Measurements from ENCODE around the gene INPP4A.

The INPP4A gene

GRCh38 chr2:98460573-98461497 lies 16.2 kb downstream of the INPP4A start:
- DNase-seq (ENCODE audit: extremely low read depth, low read depth), result no peak
- H3K4me3 ChIP-seq (replicated peaks; ENCODE audit: low read depth, low read length), result no peak overlapping the region
- TF ChIP-seq CTCF (IDR thresholded peaks at IDR 0.05; ENCODE audit: low read depth, low read length, missing control alignments), result no peak

- no peak overlapping the region for H3K4me3 ChIP-seq (replicated peaks; ENCODE audit: low read depth, low read length)
- TF ChIP-seq CTCF (IDR thresholded peaks at IDR 0.05; ENCODE audit: low read depth, low read length, missing control alignments), result no peak
- no peak for DNase-seq (ENCODE audit: extremely low read depth, low read depth)
Observed at GRCh38 chr2:98461498-98462049, 16.9 kb downstream of the INPP4A start.

- H3K4me3 ChIP-seq (replicated peaks; ENCODE audit: low read depth, low read length), result no peak overlapping the region
- no peak for DNase-seq (ENCODE audit: extremely low read depth, low read depth)
- TF ChIP-seq CTCF (IDR thresholded peaks at IDR 0.05; ENCODE audit: low read depth, low read length, missing control alignments), result no peak
Observed at GRCh38 chr2:98463081-98463481, 18.4 kb downstream of the INPP4A start.

- DNase-seq (ENCODE audit: extremely low read depth, low read depth), result no peak
- H3K4me3 ChIP-seq (replicated peaks; ENCODE audit: low read depth, low read length), result no peak overlapping the region
- TF ChIP-seq CTCF (IDR thresholded peaks at IDR 0.05; ENCODE audit: low read depth, low read length, missing control alignments), result no peak
Observed at GRCh38 chr2:98463551-98463971, 18.9 kb downstream of the INPP4A start.

GRCh38 chr2:98463988-98464771 lies 19.5 kb downstream of the INPP4A start:
- no peak for TF ChIP-seq CTCF (IDR thresholded peaks at IDR 0.05; ENCODE audit: low read depth, low read length, missing control alignments)
- no peak overlapping the region for H3K4me3 ChIP-seq (replicated peaks; ENCODE audit: low read depth, low read length)
- DNase-seq (ENCODE audit: extremely low read depth, low read depth), result no peak

GRCh38 chr2:98464772-98465310 lies 20.2 kb downstream of the INPP4A start:
- H3K4me3 ChIP-seq (replicated peaks; ENCODE audit: low read depth, low read length), result no peak overlapping the region
- TF ChIP-seq CTCF (IDR thresholded peaks at IDR 0.05; ENCODE audit: low read depth, low read length, missing control alignments), result no peak
- no peak for DNase-seq (ENCODE audit: extremely low read depth, low read depth)

All from HFF-Myc (cell line).